Upper lobe of right lung (tissue), 1 donor: Measurements from ENCODE around the gene FOXE1. TPM values are rescaled to one million over a fixed set of nuclear protein-coding genes. Genes with fewer than 3 reads are reported as not detected.
A peak's percentile ranks its signal among the peaks of the same experiment; 100 is the strongest.

Experiments used
- ATAC-seq: fragments of 200-7000 bp; cut with Tn5 transposase; one replicate; pipeline ENCODE4 v1.9.1; 2020; ENCODE audit warnings: mild to moderate bottlenecking, moderate library complexity
- DNase-seq: peaks from one replicate; pipeline ENCODE4 v3.0.0-alpha.2; 2020
- H3K27ac ChIP-seq: fragments of 200-600 bp; one replicate; pipeline ENCODE4 v1.8.0; 2022
- H3K27me3 ChIP-seq: fragments of 200-600 bp; one replicate; pipeline ENCODE4 v1.8.0; 2022; ENCODE audit warnings: mild to moderate bottlenecking
- H3K36me3 ChIP-seq: fragments of 200-600 bp; one replicate; pipeline ENCODE4 v1.8.0; 2022
- H3K4me1 ChIP-seq: fragments of 200-600 bp; one replicate; pipeline ENCODE4 v1.8.0; 2022
- H3K4me3 ChIP-seq: fragments of 200-600 bp; one replicate; pipeline ENCODE4 v1.8.0; 2022; ENCODE audit warnings: mild to moderate bottlenecking
- H3K9me3 ChIP-seq: fragments of 200-600 bp; one replicate; pipeline ENCODE4 v1.8.0; 2022
- CTCF ChIP-seq: fragments of 200-600 bp; IDR thresholded peaks from one replicate; pipeline ENCODE4 v1.8.0; 2022; ENCODE audit warnings: antibody characterized with exemption
- intact Hi-C: fragments of 100-400 bp; cut with DNase I; formaldehyde crosslinking; loops from one replicate; pipeline ENCODE4 v1.11.0; 2022
- total RNA-seq: library from RNA; stranded (reverse); fragmentation: NEBNext Ultra II Directional; extraction: Animal tissue kit (Norgen Biotek cat#: 25700); gene quantifications from one replicate; pipeline ENCODE4 v1.2.1, GENCODE V29; 2021
- donor health status: DM: no; HTN: yes; CAD: no; lungs with severe emphysema.

FOXE1 gene
- total RNA-seq, 1 donor from 2014 or later, result not detected

DNA sequence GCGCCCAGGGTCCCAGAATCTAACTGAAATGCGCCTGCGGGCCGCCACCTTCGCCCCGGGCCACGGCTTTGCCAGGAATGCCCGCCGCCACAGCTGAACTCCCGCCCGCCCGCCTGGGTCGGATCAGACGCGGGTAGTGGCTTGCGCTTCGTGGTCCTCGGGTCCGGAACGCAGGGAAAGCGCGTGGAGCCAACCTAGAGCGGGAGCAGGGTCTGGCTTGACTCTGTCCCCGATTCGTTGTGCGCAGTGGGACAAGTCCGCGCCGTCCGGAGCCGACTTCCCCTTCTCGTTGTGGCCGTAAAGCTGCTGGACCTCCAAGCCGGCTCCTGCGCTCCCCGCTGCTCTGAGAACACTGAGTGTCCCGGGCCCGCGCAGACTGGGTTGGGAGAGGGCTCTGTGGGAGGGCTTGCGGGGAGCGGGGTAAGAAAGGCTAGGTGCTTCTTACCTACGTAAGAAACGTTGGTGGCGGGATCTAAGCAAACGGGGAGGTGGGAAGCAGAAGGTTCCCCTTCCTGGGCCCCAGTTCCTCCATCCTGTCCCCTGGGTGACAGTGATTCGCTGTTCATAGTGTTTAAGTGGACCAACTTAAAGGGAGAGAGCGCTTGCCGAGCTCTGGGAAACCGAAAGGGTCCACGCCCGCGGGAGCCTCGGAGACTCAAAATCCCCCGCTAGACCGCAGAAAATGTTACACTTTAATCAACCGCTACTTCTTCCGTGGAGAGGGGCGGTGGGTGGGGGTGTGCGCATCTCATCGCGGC, 4.4 kb upstream of the FOXE1 start:
- ATAC-seq, result peak; percentile 67
- H3K9me3 ChIP-seq, result no peaks in the 10 kb centered on the region
- no peak overlapping the region for H3K27ac ChIP-seq
- peak; percentile 78 for DNase-seq
- peaks cover 10% of the 10 kb centered on the region for H3K4me1 ChIP-seq
- peak overlapping the region; percentile 25 for H3K4me3 ChIP-seq
- no peaks in the 10 kb centered on the region for H3K36me3 ChIP-seq
- no peak for TF ChIP-seq CTCF
- peaks cover 90% of the 10 kb centered on the region for H3K27me3 ChIP-seq
- intact Hi-C loops, result no loop called here

DNA sequence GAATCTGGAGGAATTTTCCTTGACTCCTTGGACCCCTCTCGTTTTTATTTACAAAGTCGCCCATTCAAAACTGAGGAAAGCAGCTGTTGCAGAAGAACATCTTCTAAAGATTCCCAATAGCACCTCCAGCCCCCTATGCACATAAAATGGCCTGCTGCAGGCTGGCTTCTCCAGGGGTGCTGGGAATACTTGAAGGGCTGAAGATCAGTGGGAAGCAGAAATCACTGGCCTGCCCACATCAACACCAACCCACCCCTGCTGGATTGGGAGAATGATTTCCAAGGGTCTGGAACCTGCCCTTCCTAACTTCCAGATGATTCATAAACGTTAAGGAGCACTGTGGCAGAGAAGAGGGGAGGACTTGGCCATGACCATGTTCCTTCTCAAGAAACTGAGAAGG, 3.0 kb upstream of the FOXE1 start:
- no peak overlapping the region for H3K27ac ChIP-seq
- no peak overlapping the region for H3K4me3 ChIP-seq
- H3K36me3 ChIP-seq, result no peaks in the 10 kb centered on the region
- intact Hi-C loops, result no loop called here
- H3K9me3 ChIP-seq, result no peaks in the 10 kb centered on the region
- no peak for TF ChIP-seq CTCF
- DNase-seq, result no peak
- peaks cover 10% of the 10 kb centered on the region for H3K4me1 ChIP-seq
- H3K27me3 ChIP-seq, result peaks cover 98% of the 10 kb centered on the region
- ATAC-seq, result no peak

DNA sequence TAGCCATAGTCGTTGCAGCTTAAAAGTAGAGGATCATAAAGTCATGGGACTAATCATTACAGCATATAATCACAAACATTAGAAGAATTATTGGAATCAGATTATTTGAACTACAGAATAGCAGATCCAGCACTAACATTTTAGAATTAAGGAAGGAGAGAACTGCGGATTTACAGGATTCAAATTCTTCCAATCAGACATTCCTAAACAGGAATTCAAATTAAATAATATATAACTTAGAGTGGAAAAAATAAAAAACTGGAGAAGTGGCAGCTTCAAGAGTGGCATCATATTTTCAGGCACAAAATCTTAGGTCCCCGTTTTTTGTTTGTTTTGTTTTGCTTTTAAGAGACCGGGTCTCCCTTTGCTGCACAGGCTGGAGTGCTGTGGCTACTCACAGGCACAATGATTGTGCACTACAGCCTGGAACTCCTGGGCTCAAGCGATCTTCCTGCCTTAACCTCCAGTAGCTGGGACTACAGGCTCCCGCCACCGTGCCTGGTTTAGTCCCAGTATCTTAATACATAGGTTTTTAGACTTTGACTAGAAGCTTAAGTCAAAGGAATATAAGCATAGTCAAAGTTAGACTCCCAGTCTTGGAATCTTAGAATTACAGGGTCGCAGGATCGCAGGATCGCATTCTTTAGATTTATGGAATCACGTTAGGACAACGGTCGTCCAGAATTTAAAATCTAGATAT, 2.1 kb upstream of the FOXE1 start:
- Histone ChIP-seq H3K4me1 (peaks cover 10% of the 10 kb centered on the region), H3K4me3 (no peak overlapping the region), H3K27me3 (peaks cover 100% of the 10 kb centered on the region), H3K36me3 (no peaks in the 10 kb centered on the region), H3K9me3 (no peaks in the 10 kb centered on the region), H3K27ac (no peak overlapping the region)
- intact Hi-C loops, result no loop called here
- TF ChIP-seq CTCF, result no peak
- DNase-seq, result no peak
- no peak for ATAC-seq

DNA sequence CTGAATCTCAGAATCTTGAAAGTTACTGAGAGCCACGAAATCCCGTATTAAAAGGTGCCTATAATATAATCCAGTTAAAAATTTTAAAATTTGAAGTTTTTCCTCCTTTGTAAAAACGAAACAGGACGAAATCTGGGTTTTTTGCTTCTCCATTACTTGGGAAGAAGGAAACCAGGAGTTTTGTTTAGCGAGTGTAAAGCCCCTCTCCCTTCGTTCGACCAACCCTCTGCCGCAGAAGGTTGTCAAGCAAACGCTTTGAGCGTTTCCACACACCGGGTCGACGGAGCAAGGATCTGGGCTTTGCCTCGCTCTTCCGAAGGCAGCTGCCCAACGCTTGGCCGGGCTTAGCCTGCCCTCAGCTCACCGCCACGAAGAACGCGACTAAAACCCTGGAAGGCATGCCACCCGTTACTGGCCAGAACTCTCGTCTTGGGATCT, 1.6 kb upstream of the FOXE1 start:
- Histone ChIP-seq H3K27me3 (peaks cover 100% of the 10 kb centered on the region), H3K27ac (no peak overlapping the region)
- intact Hi-C loops, result no loop called here

DNA sequence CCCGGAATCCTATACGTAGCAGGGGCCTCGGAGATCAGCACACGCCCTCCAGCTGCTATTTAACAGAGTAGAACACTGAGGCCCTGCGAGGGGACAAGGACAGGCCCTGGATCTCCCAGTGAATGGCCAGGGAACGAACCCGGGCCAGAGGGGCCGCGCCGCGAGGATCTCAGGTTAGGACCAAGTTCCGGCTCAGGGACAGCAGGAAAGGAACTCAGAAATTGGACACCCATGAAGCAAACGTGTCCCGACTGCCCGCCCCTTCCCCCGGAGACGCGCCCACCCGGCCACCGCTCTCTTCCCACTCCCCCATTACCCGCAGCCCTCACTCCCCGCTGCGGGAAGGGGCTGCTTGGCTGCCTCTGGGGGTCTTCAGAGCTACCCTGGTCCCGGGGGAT, 1.0 kb upstream of the FOXE1 start:
- no peak overlapping the region for H3K4me3 ChIP-seq
- H3K27me3 ChIP-seq, result peaks cover 100% of the 10 kb centered on the region

More for the DNA sequence above, 1.6 kb upstream of the FOXE1 start:
- ATAC-seq, result no peak
- TF ChIP-seq CTCF, result no peak
- Histone ChIP-seq H3K36me3 (no peaks in the 10 kb centered on the region), H3K4me1 (peaks cover 10% of the 10 kb centered on the region), H3K4me3 (no peak overlapping the region), H3K9me3 (no peaks in the 10 kb centered on the region)
- no peak for DNase-seq

More for the DNA sequence above, 1.0 kb upstream of the FOXE1 start:
- intact Hi-C loops, result no loop called here
- Histone ChIP-seq H3K36me3 (no peaks in the 10 kb centered on the region), H3K27ac (no peak overlapping the region), H3K4me1 (peaks cover 10% of the 10 kb centered on the region), H3K9me3 (no peaks in the 10 kb centered on the region)
- ATAC-seq, result no peak
- no peak for DNase-seq
- TF ChIP-seq CTCF, result no peak
